GM18517 (cell line): ENCODE results near the gene CEP72.
"Not testable (repeated sequence)": the region's sequence is repeated elsewhere in the genome, so short reads cannot be mapped to it uniquely, and the experiment has no call there.

Source experiments
- ATAC-seq: cut with Tn5 transposase; IDR thresholded peaks from one replicate; pipeline ENCODE4 v1.9.1; 2021; ENCODE audit warnings: mild to moderate bottlenecking, moderate library complexity; ENCODE audit not compliant: unreplicated experiment

The CEP72 gene

DNA sequence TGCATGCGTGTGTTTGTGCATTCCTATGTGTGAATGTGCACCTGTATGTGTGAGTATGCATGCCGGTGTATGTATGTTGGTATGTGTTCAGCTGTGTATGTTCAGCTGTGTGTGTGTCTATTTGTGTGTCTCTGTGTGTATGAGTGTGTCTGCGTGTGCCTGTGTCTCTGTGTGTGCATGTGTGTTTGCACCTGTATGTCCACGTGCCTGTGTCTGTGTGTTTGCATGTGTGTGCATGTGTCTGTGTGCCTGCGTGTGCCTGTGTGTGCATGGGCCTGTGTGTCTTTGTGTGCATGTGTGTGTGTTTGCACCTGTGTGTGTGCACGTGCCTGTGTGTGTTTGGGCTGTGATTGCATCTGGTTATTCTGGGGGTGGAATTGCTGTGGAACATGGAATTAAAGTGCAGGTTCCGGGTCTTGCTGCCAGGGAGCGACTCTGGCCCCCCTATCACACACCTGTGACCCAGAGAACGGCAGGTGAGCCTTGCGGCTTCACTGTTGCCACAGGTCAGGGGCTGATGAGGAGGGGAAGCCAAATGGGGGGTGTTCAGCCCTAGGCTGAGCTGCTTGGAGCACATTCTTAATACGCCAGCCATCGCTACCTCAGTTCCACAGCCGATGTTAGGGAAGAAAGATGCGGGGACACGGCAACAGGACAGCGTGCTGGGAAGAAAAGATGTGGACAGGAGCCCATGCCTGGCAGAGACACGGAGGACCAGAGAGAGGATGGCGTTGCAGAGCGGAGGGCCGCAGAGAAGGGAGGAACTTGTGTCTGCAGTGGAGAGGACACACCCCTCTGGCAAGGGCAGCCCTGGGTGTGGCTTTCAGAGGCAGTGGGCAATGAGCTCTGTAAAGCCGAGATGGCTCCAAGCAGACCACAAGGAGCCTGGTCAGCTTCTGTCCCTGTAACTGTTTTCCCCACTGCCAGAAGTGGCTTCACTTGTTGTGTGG is 84.9 kb downstream of the CEP72 start:
- not testable (repeated sequence) for ATAC-seq
